C4-2B (cell line): ENCODE measurements around the gene KLHL2.

Source experiments
- H3K27ac ChIP-seq: fragments of 450-650 bp; 2 replicates; pipeline ENCODE4 v1.5.1; 2017
- ZFX ChIP-seq: fragments of 450-650 bp; IDR thresholded peaks from 2 replicates; pipeline ENCODE4 v1.6.1; 2017
- TF ChIP-seq, protein P1 (sequence below): fragments of 450-650 bp; conservative IDR thresholded peaks from 2 replicates; pipeline ENCODE4 v1.5.1; 2017; ENCODE audit warnings: mild to moderate bottlenecking

Gene KLHL2

DNA sequence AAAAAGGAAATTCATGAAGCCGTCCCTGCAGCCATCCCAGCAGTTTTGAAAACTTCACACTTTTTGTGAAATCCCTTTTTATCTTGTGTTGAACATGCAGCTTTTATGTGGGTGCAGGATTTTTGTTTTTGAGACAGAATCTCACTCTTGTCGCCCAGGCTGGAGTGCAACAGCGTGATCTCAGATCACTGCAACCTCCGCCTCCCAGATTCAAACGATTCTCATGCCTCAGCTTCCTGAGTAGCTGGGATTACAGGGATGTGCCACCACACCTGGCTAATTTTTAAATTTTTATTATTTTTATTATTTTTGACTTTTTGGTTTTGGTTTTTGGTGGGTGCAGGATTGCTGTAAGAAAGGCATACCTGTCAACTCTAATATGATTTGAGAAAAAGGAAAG is 112.1 kb downstream of the KLHL2 start:
- TF ChIP-seq, protein P1, sequence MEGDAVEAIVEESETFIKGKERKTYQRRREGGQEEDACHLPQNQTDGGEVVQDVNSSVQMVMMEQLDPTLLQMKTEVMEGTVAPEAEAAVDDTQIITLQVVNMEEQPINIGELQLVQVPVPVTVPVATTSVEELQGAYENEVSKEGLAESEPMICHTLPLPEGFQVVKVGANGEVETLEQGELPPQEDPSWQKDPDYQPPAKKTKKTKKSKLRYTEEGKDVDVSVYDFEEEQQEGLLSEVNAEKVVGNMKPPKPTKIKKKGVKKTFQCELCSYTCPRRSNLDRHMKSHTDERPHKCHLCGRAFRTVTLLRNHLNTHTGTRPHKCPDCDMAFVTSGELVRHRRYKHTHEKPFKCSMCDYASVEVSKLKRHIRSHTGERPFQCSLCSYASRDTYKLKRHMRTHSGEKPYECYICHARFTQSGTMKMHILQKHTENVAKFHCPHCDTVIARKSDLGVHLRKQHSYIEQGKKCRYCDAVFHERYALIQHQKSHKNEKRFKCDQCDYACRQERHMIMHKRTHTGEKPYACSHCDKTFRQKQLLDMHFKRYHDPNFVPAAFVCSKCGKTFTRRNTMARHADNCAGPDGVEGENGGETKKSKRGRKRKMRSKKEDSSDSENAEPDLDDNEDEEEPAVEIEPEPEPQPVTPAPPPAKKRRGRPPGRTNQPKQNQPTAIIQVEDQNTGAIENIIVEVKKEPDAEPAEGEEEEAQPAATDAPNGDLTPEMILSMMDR = no peak
- no peak for TF ChIP-seq ZFX

DNA sequence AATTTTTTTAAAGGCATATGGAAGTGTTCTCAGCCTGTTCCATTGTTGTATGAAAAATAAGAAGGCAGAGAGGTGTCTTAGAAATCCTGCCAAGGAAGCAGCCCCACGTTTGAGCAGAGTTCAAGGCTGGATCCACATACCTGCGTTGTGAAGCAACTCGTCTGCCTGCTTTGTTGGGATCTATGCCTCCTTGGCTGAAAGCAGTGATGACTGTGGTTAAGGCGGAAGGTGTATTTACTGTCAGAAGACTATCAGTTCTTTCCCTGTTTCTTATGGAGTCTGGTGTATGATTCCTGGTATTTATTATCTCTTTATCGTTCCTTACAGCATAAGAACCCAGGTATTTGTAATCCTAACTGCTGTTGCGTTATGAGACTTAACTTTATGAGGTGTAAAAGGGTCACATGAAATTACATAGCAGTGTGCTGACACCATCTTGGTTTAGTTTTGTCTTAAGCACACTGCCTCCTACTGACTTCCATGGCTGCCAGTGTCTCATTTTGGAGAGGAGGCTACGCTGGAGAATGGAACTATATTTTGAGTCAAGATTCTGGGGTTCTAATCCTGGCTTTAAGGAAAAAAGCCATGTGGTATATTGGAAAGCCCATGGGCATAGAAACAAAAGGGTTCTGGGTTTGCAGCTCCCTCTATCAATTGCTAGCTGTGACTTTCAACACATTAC is 117.0 kb downstream of the KLHL2 start:
- no peak for TF ChIP-seq ZFX
- TF ChIP-seq, protein P1 = no peak
- no peak overlapping the region for H3K27ac ChIP-seq

More for the DNA sequence above, 112.1 kb downstream of the KLHL2 start:
- H3K27ac ChIP-seq = no peak overlapping the region

DNA sequence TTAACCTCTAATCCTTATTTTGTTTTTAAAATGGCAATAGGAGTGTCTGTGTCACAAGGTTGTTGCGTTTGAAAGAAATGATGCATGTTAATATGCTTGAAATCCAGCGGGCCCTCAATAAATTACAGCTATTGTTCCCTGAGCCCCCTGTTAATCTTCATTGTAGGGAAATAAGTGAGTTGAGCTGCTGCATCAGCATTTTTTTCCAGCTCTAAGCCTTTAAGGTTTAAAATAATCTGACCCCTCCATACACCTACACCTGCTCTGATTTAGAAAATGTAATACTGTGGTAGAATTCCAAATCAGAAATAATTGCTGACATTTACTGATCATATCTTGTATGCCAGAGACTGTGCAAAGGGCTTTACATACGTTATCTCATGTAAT is 117.5 kb downstream of the KLHL2 start:
- H3K27ac ChIP-seq = no peak overlapping the region
- TF ChIP-seq, protein P1 = no peak
- no peak for TF ChIP-seq ZFX

DNA sequence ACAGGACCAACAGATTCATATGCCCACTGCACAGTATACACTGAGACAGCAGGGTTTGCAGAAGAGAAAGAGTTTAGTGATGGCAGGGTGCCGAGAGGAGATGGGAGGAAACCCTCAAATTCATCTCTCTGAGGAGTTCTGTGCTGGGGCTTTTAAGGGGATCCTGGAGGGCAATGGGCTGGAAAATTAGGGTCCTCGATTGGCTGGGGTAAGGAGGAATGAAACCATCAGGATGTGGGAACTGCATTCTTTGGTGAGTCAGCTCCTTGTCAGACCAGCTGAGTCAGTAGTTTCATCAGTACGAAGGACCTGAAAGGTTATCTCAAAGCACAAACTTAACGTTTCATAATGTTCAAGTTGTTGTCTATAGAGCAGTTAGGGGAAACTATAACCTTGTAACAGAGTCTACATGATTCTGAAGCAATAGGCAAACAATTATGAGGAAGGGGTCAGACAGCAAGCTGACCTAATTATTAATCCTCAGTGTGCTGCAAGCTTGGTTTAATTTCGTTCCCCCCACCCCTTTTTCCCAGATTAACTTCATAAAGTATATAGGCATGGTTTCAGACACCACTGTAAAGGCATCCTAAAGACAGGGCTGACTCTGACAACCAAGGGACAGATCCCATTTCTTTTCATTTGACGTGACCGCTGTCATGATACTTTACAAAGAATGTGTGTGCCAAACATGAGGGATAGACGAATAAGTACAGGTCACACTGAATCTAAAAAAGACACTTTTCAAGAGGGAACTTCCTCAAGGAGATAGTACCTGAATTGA is 118.6 kb downstream of the KLHL2 start:
- no peak for TF ChIP-seq ZFX
- TF ChIP-seq, protein P1 = no peak
- H3K27ac ChIP-seq = peak overlapping the region; percentile 2; the same call in 1 of the 2 replicates

DNA sequence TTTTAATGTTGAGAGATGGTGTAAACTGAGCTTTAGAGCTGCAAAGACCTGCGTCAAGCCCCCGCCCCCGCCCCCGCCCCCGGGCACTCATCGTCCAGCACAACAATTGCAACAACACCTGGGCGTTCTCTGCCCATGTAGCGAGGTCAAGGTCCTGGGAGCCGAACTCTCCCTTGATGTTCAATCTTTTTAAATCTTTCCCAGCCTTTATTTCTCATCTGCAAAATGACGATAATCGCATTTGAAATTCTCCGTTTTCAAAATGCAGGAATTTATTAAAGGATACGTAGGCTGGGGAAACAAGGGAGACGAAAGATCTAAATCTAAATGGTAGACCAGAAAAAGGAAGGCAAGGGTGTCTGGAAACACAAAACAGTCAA is 119.5 kb downstream of the KLHL2 start:
- no peak for TF ChIP-seq ZFX
- TF ChIP-seq, protein P1 = no peak
- peak overlapping the region; percentile 90 for H3K27ac ChIP-seq

DNA sequence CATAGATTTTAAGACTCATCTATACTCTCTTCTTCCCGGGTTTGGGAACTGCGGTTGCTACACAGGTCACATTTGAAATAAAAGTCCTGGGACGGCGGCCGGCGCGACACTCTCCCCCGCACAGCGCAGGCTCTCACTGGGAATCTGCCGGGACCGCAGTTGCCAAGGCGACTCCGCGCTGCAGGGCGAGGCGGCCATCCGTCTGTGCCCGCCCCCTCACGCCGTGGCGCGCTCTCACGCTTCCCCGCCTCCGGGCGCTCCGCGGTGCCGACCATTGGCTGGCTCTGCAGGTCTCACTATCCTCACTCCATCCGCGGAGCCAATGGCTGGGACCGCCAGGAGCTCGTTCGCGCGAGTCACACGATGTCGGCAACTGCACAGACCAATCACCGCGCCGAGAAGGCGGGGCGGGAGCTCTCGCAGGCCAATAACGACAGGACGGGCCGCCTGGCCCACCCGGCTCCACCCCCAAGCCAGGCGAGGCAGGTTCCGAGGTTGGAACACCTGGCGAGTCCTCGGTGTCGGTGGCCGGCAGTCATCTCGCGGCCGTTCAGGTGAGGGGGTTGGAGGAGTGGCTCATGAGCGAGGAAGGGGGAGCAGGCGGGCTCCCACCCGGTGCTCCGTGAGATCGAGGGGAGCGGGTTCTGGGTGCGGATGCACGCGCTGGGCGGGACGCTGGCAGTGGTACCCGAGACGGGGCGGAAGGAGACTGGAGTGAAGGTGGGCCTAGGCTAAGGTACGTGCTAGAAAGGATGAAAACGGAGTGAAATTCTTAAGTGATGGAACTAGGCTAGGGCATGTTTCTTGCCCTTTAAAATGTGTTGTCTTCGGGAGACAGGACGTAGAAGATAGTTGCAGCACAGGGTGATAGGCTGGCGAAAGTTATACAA is 120.1 kb downstream of the KLHL2 start, which contains the start of gene MSMO1:
TSS of gene MSMO1 (plus strand) at position 459 of the 890 bp plus-strand sequence. CDS start 5,702 bp downstream, outside the sequence.
- H3K27ac ChIP-seq = peak within 1 kb of the TSS; percentile 90

More for the DNA sequence above, 120.1 kb downstream of the KLHL2 start, which contains the start of gene MSMO1:
- TF ChIP-seq, protein P1 = no peak
- TF ChIP-seq ZFX = peak; percentile 62
